Fibroblast of lung (primary cell): ENCODE results near the gene ADGRV1. TPM values are rescaled to one million over a fixed set of nuclear protein-coding genes. Genes with fewer than 3 reads are reported as not detected.

Source experiments
- DNase-seq, 2 donors: peaks; one replicate each; pipeline versions ENCODE4 v3.0.0 to v3.0.0-alpha.2; 2010; ENCODE audit warnings: low read depth in 2 of 2
- H2AFZ ChIP-seq: 2 replicates; pipeline ENCODE4 v1.5.1; 2012; ENCODE audit warnings: low read length, control low read depth, inconsistent platforms
- H3K27ac ChIP-seq: 2 replicates; pipeline ENCODE4 v1.5.1; 2011; ENCODE audit warnings: low read length, control low read depth; ENCODE audit not compliant: insufficient read depth
- H3K27me3 ChIP-seq: 2 replicates; pipeline ENCODE4 v1.5.1; 2011; ENCODE audit warnings: mild to moderate bottlenecking, low read length; ENCODE audit not compliant: control insufficient read depth, insufficient read depth
- H3K36me3 ChIP-seq: 2 replicates; pipeline ENCODE4 v1.5.1; 2011; ENCODE audit warnings: low read length; ENCODE audit not compliant: control insufficient read depth, insufficient read depth
- H3K4me1 ChIP-seq: 2 replicates; pipeline ENCODE4 v1.5.1; 2011; ENCODE audit warnings: low read length; ENCODE audit not compliant: control insufficient read depth, insufficient read depth; ENCODE audit errors: extremely low read depth
- H3K4me2 ChIP-seq: 2 replicates; pipeline ENCODE4 v1.5.1; 2011; ENCODE audit warnings: low read length, control low read depth; ENCODE audit not compliant: insufficient read depth; ENCODE audit errors: extremely low read depth
- H3K4me3 ChIP-seq, 4 experiments: fragments of 200-600 bp in 1 of 4; sonication (generic) in 1 of 4; replicated peaks in 1 of 4; 2 replicates each; pipeline ENCODE4 v1.5.1; 2011 to 2016; ENCODE audit warnings: low read length in 4 of 4, low read depth in 3 of 4, mild to moderate bottlenecking in 3 of 4, control low read depth in 2 of 4, inconsistent platforms in 1 of 4, mixed read lengths in 1 of 4; ENCODE audit not compliant: insufficient read depth in 1 of 4; ENCODE audit errors: control extremely low read depth in 1 of 4
- H3K79me2 ChIP-seq: 2 replicates; pipeline ENCODE4 v1.5.1; 2012; ENCODE audit warnings: mild to moderate bottlenecking, low read length, inconsistent platforms; ENCODE audit not compliant: control insufficient read depth, insufficient read depth
- H3K9ac ChIP-seq: 2 replicates; pipeline ENCODE4 v1.5.1; 2011; ENCODE audit warnings: mild to moderate bottlenecking, low read length, control low read depth; ENCODE audit not compliant: insufficient read depth
- H3K9me3 ChIP-seq: 2 replicates; pipeline ENCODE4 v1.5.1; 2012; ENCODE audit warnings: low read depth, low read length; ENCODE audit not compliant: control insufficient read depth, insufficient read depth
- H4K20me1 ChIP-seq: 2 replicates; pipeline ENCODE4 v1.5.1; 2011; ENCODE audit warnings: low read length; ENCODE audit not compliant: control insufficient read depth, insufficient read depth; ENCODE audit errors: extremely low read depth
- CTCF ChIP-seq, 2 donors: IDR thresholded peaks in 1 of 2; conservative IDR thresholded peaks in 1 of 2; 1 replicate in 1 of 2; 2 replicates in 1 of 2; pipeline ENCODE4 v1.5.1; 2011 to 2012; ENCODE audit warnings: low read length in 2 of 2, control low read depth in 1 of 2, inconsistent platforms in 1 of 2, low read depth in 1 of 2, mild to moderate bottlenecking in 1 of 2
- EZH2 ChIP-seq: IDR thresholded peaks from 2 replicates; pipeline ENCODE4 v1.5.1; 2012; ENCODE audit warnings: low read length, control low read depth, mild to moderate bottlenecking; ENCODE audit errors: missing control alignments
- polyA plus RNA-seq, 2 donors: library from polyadenylated mRNA; depleted of rRNA in 1 of 2; stranded (reverse) in 1 of 2; unstranded in 1 of 2; fragments of >200 nt; gene quantifications; 2 replicates each; pipeline ENCODE4 v1.2.1, GENCODE V29; 2011 to 2012; ENCODE audit warnings: missing spikeins in 1 of 2
- total RNA-seq: library from RNA; depleted of rRNA; stranded (reverse); fragments of >200 nt; gene quantifications from 2 replicates; pipeline ENCODE4 v1.2.1, GENCODE V29; 2014

Gene ADGRV1
- total and polyA plus RNA-seq, 2 donors (not counting 1 experiment from before 2014, with no cell fraction given) = 0.15 to 0.17 TPM

- Histone ChIP-seq H3K36me3 (no peaks in the 10 kb centered on the region), H3K4me1 (no peaks in the 10 kb centered on the region)
- no peak for TF ChIP-seq CTCF (conservative IDR thresholded peaks at IDR 0.05 in 1 of 2, IDR thresholded peaks at IDR 0.05 in 1 of 2; ENCODE audit: low read depth in 1 of 2, low read length in 2 of 2)
These were observed 612.7 kb downstream of the ADGRV1 start for GRCh38 chr5:91171322-91171721.

GRCh38 chr5:91174396-91174795, 615.8 kb downstream of the ADGRV1 start:
- Histone ChIP-seq H3K36me3 (no peaks in the 10 kb centered on the region), H3K27me3 (no peaks in the 10 kb centered on the region), H3K4me2 (no peak overlapping the region), H3K27ac (no peak overlapping the region), H3K79me2 (no peaks in the 10 kb centered on the region), H2AFZ (no peak overlapping the region), H3K4me1 (peaks cover 2% of the 10 kb centered on the region), H4K20me1 (no peaks in the 10 kb centered on the region), H3K9ac (no peak overlapping the region), H3K4me3 (no peak overlapping the region), H3K9me3 (no peaks in the 10 kb centered on the region)
- DNase-seq = peak in 1 of 2 donors; percentile 44
- TF ChIP-seq EZH2 = no peak
- TF ChIP-seq CTCF (conservative IDR thresholded peaks at IDR 0.05 in 1 of 2, IDR thresholded peaks at IDR 0.05 in 1 of 2; ENCODE audit: low read depth in 1 of 2, low read length in 2 of 2) = no peak

More at GRCh38 chr5:91171322-91171721, 612.7 kb downstream of the ADGRV1 start:
- no peaks in the 10 kb centered on the region for H3K27me3 ChIP-seq
- no peaks in the 10 kb centered on the region for H3K9me3 ChIP-seq
- H3K9ac ChIP-seq = no peak overlapping the region
- no peak overlapping the region for H2AFZ ChIP-seq
- H3K4me3 ChIP-seq = no peak overlapping the region
- no peaks in the 10 kb centered on the region for H3K79me2 ChIP-seq
- H4K20me1 ChIP-seq = no peaks in the 10 kb centered on the region
- H3K4me2 ChIP-seq = no peak overlapping the region
- H3K27ac ChIP-seq = no peak overlapping the region
- no peak for DNase-seq

- Histone ChIP-seq H2AFZ (no peak overlapping the region), H3K79me2 (no peaks in the 10 kb centered on the region), H3K9ac (no peak overlapping the region), H3K4me2 (no peak overlapping the region), H3K4me1 (peaks cover 4% of the 10 kb centered on the region), H3K36me3 (no peaks in the 10 kb centered on the region), H4K20me1 (no peaks in the 10 kb centered on the region), H3K4me3 (no peak overlapping the region), H3K27me3 (no peaks in the 10 kb centered on the region), H3K27ac (no peak overlapping the region), H3K9me3 (no peaks in the 10 kb centered on the region)
- TF ChIP-seq EZH2 (no peak), CTCF (conservative IDR thresholded peaks at IDR 0.05 in 1 of 2, IDR thresholded peaks at IDR 0.05 in 1 of 2; ENCODE audit: low read depth in 1 of 2, low read length in 2 of 2) (no peak)
- DNase-seq = peak in 1 of 2 donors; percentile 17
These were observed 617.1 kb downstream of the ADGRV1 start for GRCh38 chr5:91175708-91176107.
